NCI-H1694 treated with DMSO at 0.1 percent for 48 hours (cell line): ENCODE measurements around the gene LPP.

ENCODE experiments used
- DNase-seq: peaks from one replicate; lab custom pipeline; 2025; lab: John Stamatoyannopoulos, UW

LPP gene

DNA sequence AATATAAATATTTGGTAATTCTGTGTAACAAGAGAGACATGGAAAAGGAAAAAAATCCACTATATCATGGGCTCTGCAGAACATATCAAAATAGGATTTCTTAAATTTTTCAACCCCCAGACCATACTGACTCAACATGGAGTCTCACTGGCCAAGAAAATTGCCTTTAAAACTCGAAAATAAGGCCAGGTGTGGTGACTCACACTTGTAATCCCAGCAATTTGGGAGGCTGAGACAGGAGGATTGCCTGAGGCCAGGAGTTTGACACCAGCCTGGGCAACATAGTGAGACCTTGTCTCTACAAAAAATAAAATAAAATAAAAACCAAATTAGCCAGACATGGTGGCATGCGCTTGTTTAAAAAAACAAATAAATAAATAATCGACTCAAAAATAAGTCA lies 723.4 kb downstream of the LPP start:
- DNase-seq = no peak

DNA sequence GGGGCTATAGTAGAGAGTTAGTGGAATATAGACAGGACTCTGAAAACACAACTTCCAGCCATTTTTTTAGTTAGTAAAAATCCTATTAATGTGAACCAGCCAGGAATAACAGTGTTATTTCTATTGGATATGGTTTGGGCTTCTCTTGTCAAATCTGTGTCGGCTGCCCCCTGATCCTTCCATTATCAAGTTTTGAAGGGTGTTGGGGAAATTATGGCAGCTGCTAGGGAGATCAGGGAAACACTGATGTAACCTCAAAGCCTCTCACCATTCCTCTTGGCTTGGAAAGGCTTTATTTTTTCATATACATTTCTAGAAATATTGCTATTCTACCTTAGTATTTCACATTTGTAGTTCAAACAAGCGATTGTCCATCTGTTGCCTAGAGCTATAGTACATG lies 724.1 kb downstream of the LPP start:
- DNase-seq = no peak

DNA sequence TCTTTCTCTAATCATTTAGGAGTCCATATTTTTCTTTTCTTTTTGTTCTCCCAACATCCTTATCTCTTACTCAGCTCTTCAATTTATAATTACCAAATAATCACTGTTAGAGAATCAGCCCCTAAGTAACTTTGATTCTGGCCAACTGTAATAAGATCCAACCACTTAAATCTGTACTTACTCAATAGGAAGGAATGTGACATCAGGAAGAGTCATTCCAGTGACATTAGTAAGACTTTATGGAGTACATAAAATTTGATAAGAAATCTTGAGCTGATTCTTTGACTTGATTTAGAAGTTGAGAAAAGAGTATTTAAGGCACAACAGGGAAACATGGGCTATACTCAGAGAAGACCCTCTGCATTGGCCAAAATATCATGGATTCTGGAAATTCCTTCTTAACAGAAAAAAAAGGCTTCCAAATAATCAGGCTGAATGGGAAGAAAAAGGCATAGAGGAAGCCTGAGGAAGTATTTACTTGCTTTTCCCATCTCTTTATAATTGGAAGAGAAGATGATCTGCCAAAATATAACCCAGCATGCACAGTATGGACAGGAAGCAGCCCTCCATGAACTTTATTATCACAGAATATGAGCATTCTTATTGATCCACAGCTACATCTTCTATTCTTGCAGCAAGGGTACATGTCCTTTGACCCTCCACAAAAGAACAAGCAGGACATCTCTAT lies 728.1 kb downstream of the LPP start:
- no peak for DNase-seq

DNA sequence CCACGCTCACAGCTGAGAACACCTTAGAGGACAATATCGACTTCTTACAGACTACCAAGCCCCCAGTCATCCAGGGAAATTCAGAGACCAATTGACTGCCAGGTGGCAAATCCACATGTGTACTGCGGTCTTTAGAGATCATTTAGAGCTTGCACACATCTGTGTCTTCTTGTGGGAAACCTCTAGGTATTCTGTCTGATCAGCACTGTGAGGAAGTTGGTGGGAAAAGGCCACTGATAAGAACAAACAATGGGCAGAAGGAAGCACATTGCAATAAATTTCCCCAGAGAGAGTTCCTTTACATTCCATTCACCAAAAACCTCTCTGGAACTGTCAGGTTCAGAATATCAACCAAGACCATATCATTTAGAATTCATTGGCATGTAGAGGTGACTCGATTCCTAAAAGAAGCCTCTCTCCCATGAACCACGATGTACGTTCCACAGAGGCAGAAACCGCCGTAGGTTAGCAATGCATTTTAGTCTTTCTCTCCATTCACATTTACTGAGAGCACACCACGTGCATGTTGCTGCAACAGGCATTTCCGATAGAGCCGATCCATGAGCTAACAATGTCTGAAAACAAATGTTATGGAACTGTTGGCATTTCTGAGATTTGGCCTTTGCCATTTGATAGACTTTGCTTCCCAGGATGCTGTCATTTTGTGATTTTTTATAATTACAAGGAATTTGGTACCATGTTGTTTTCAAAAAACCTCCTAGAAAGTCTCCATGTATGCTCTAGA lies 730.5 kb downstream of the LPP start:
- no peak for DNase-seq

DNA sequence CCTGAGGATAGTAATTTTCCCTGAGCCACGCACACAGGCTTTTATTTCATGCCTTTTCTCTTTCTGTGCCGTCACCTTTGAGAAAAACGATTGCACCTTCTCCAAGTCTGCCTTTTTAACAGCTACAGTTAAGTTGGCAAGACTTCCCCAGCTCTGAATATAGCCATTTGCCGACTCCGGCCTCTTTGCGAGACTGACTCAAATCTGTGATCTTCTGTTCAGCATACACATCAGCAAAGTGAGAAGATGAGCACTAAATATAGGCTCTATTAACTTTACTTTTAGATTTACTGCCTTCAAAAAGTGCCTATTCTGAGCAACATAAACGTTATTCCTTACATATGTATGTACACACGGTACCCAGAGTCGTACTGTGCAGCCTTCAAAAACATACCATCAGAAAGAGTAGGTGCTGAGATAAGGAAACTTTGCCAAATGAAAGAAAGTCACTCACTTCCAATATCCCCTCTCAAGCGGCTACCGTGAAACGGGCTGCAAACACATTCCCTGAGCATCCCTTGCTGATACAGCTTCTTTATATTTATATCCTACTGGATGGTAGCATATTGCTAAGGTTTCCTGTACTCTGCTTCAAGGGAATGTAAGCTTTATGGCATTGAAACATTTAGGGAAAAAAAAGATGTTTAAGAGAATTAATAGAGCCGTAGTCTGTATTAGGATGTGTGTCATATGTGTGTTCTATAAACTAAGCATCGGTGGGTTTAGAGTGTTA lies 734.5 kb downstream of the LPP start:
- DNase-seq = no peak

DNA sequence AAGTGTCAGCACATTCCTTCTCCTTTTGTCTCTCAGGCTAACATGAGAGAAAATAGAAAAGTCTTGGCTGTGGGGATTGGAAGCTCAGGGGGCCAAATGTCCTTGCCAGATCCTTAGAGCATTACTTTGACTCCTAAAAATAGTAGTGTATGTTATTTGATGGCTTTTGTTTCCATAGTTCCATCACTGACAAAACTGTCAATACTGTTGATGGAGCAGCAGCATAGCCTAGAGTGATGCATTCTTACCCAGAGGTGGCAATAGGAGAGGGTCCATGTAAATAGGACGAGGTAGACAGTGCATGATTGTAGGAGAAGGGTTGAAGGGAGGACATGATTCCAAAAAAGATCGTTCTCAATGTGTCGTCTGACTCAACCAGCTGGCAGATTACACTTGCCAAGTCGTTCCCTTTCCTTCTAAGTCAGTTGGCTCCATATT lies 735.1 kb downstream of the LPP start:
- DNase-seq = no peak

DNA sequence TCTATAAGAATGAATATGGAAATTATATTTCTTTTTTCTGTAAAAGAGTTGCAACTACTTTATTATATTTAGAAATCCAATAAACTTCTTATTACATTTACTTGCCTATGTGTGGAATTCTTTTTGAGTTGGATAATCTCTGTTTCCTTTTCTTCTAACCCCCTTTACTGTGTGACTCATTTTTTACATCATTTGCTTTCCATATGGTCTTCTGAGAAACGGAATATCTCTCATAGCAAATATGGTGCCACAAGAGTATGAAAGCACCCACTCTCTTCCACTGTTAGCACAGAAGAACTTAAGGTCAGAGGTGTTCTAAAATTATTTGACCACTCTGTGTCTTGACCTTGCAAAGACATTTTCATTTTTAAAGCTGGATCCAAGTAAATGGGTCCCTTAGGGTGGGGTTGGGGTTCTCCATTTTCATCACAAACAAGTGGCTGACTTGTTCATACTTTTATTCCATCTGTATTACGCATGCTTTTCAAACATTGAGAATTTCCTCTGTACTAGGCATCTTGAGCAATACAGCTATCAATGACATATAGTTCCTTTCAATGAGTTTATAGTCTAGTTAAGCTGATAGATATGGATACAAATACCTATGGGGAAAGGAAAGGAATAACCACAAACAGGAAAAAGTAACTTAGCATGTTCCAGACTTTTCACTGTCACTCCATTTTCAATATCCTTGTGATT lies 736.8 kb downstream of the LPP start:
- no peak for DNase-seq

DNA sequence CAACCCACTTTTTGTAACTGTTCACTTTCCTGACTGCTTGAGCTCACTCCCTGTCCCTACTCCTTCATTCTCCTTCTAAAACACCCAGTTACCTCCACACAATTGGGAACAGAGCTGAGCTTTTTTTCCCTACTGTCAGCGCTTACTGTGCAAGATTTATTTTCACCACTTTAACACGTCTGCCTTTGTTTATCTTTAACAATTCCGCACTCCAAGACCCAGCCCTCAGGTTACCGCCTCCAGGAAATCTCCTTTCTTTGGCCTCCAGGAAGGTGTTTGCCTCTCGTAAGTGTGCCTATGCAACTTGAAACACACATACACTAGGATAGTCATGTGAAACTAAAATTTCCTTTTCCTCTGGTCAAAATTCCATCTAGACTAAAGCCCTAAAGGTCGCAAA lies 745.9 kb downstream of the LPP start:
- DNase-seq = no peak

DNA sequence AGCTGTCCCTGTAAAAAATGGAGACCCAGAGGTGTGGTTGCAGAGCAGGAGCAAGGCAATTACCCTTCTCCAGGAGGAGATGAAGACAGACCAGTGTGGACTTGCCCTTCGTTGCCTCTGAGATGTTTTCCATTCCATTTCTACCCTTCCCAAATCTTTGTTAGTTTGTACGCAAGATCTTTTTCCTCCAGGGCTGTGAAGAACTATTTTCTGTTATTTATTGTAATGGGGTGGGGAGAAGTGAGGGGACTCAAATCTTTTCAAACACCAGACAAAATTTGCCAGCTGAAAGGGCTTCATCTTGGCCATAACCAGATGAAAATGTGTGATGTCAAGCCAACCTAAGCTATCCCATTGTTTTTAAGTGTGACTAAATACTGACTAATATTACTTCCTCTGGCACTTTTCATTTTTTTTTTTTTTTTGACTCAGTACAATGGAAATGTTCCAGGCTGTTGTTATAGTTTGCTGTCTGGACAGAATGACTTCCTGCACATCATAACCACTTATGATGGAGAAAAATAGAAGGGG lies 746.5 kb downstream of the LPP start:
- DNase-seq = no peak

DNA sequence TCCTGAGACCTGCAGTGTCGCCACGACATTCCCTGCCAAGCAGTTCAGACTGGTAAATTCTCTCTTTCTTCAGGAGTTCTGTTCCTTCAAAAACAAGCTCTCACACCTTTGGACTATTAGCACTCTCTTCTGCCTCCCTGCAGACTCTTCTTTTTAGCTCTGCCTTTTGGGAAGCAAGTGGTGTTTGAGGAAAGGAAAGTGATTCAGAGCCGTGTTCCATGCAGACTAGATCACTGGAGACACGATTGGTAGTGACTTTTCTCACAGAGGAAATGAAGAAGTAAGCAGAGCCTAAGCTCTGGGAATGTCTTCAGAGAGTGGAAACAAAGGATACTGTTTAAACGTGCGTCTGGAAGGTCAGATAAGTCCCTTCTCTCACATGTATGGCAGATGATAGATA lies 747.2 kb downstream of the LPP start:
- no peak for DNase-seq

DNA sequence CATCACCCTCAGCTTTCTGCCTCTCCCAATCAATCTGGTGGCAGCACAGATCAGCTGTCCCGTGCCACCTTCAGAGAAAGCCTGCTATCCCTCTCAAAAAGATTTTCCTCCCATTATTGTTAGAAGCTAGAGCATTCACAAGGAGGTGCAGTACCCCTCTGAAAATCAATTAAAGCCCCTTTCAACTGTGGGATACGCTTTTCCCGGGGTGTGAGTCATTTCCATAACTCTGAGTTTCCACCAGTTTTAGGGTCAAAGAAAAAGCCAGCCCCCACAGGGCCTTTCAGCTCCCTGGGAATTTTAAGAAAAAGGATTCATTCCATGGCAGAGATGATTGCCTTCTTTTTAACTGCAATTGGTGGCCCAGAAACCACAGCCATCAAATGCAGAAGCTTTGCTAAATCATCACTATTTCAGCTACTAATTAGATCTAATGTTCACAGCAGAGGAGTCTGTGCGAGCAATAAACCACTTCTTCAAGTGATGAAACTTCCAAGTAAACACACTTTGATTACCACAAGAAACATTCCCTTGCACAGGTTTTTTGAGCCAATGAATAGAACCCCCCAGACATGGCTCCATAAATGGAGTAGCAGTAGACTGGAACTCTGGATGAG lies 747.8 kb downstream of the LPP start:
- no peak for DNase-seq

DNA sequence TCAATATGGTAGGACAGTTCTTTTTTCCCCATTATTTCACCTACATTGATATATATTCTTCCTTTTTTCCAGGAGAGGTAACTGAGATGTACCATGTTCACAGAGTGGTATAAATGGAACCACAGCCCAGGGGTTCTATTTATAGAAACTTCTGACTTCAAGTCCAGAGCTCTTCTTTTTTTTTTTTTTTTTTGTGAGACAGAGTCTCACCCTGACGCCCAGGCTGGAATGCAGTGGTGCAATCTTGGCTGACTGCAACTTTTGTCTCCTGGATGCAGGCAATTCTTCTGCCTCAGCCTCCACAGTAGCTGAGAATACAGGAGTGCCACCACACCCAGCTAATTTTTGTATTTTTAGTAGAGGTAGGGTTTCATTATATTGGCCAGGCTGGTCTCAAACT lies 750.7 kb downstream of the LPP start:
- no peak for DNase-seq

DNA sequence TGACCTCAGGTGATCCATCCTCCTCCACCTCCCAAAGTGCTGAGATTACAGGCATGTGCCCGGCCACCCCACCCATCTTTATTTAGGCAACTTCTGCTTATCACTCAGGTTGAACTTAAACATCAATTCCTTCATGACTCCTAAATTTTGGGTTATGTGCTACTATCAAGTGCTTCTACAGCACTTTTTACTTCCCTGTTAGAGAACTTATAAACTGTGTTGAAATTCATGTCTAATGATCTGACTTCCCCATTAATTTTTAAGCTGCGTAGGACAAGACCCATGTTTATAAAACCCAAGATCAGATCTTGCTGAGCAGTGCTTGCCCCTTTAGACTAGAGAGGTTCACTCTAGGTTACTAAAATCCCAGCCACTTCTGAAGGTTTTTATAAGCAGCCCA lies 751.6 kb downstream of the LPP start:
- no peak for DNase-seq

DNA sequence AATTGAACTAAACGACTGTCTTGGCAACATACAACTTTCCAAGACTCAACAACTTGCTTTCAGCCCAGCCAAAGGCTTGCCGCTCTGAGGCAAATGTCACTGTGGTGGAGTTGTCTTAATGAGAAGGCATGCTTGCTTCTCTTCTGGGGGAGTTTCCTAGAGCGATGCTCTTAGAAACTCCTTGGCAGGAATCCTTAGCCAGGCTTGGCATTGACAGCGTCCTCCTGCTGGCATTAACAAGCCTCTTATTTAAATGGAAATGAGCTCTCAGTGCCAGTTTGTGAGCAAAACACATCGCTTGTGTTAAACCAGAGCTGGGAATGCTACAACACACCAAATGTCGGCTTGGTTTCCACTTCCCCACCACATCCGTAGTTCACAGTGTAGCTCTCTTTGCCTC lies 752.3 kb downstream of the LPP start:
- no peak for DNase-seq

DNA sequence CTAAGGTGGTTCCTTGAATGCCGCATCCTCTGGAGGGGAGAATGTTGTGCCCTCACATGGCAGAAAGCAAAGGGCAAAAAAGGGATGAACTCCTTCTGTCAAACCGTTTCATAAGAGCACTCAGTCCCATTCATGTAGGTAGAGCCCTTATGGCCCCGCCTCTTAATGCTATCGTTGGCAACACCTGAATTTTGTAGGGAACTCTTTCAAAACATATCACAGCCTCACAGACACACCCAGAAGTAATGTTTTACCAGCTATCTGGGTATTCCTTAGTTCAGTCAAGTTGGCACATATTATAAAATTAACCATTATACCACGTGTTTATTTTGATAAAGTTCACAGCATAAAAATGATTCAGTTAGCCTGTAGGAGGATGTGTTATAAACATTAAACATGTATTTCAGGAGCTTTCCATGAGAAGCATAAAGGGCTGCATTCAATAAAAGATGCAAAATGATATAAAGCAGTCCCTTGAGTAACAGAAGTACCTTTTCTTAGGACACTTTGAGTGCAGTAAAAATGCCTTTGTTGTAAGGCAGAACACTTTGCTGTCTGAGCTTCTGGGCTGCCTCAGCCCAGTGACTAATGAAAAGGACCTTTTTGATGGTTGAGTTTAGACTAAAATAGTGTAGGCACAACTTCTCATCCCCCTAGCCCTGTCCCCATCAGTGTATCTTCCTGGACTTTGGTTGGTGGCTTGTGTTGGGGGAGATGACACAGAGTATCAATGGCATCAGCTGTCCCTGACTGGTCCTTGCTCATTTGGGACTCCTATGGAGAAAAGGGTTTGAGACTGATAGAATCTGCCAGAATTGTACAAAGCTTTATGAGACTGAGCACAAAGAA lies 754.3 kb downstream of the LPP start:
- no peak for DNase-seq

DNA sequence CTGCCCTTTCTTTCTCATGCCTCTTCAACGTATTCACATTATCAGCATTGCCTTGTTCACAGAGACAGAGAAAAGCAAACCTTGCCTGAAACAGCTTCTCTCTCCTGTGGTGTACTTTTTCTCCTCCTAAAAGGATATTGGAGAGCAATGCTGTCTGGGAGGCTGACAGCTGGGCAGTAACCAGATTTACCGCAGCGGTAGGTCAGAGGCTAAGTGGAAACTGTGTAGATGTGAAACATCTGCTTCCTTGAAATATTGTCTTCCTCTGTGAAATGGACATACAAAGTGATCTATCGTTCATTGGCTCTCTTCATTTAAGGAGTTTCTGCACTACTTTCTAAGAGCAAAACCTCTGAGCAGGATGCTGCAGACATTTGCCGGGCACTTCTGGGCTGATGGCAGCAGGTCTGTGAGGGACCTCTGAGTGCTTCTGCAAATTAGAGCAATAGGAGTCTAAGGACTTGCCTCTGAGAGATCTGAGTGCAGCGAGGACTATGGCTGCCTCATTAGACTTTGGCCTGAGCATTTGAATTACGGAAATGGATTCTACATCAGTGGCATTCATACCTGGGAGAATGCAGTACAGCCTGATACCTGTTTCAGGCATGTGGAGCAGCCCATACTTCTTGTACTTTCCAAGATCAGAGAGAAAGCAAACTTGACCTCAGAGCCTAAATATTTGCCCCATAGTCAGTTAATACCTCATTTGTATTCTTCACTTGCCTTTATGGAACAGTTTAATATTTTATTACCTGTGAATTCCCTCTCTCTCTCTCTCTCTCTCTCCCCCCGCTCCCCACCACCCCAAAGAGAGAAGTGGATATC lies 757.3 kb downstream of the LPP start:
- DNase-seq = no peak

DNA sequence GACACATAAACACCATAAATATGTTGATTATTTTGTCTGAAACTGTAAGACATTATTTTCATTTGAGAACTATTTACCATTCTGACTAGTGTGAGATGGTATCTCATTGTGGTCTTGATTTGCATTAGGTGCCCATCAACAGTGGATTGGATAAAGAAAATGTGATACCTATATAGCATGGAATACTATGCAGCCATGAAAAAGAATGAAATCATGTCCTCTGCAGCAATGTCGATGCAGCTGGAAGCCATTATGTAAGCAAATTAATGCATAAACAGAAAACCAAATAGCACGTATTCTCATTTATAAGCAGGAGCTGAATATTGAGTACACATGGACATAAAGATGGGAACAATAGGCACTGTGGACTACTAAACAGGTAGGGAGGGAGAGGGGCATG lies 759.1 kb downstream of the LPP start:
- DNase-seq = no peak

DNA sequence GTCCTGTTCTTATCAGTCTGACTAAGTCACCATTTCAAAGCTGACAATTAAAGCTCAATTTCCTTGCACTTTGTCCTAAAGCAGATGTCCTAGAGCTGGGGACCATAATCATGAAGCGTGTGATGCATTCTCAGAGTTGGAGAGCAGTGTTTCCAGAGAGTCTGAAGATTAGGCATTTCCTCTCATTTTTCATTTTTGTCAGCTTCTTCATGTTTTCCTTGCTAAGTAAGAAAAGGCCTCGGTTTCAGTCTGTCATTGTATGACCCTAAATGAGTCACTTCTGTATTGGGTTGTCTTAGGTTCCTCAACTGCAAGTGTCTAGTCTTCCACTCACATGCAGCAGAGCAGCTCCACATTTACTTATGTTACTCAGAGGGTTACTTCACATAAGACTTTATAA lies 760.6 kb downstream of the LPP start:
- DNase-seq = no peak

DNA sequence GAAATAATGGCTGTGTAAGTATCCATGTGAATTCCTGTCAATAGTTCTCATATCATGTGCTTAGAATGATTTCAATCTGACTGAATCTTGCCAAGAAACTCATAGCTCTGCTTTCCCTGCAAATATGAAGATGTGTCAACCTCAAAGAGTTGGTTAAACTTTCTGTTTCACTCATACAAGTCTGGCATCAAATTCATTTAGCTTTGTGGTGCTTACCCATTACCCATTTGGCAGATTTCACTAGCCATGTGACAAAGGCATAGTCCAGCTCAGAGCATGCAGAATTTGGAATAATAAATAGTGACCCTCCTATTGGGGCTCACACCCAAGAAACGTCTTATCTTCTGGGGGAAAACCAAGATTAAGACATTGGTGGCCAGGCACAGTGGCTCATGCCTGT lies 761.2 kb downstream of the LPP start:
- DNase-seq = no peak

DNA sequence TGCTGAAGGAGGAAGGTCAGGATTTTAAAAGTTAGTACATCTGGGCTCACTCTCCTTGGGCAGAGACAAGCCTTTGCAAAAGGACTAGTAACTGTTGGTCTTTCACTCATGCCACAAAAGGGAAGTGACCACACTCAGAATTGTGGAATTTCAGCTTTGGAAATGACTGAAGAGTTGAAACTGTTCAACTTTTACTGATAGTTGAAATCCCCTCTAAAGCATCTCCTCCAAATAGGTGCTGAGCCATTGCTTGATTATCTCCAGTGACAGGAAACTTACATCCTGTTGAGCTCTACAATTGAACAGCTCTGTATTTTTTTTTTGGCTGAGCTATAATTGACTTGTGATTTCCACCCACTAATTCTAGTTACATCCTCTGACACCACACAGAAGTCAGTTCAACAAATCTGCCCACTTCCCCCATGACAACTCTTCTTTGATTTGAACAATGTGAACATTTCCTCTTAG lies 763.0 kb downstream of the LPP start:
- DNase-seq = no peak
